Measurements from ENCODE around the gene FBN1. TPM values are rescaled to one million over a fixed set of nuclear protein-coding genes. Genes with fewer than 3 reads are reported as not detected.

FBN1 gene
- total RNA-seq, 4 donors from 2014 or later, result 153 to 266 (median 203) TPM

GRCh38 chr15:48643206-48643605 lies 2.3 kb downstream of the FBN1 start:
- Histone ChIP-seq H3K9me3 (no peaks in the 10 kb centered on the region), H3K4me3 (peak overlapping the region; percentile 67 to 84), H3K27ac (peak overlapping the region; percentile 83 to 98 (median 96)), H3K36me3 (no peaks in the 10 kb centered on the region), H3K4me1 (peaks cover 7 to 73% (median 18%) of the 10 kb centered on the region in 3 donors), H3K27me3 (no peaks in the 10 kb centered on the region)
- WGBS, 2 donors (ENCODE audit: low coverage in 1 of 2), result 0 to 8% methylated on average over 3 of the region's 3 CpGs
- no peak for ATAC-seq
- no peak for TF ChIP-seq POLR2AphosphoS5 (IDR thresholded peaks at IDR 0.05)
- no peak for TF ChIP-seq EP300 (IDR thresholded peaks at IDR 0.05)
- no peak for TF ChIP-seq CTCF (IDR thresholded peaks at IDR 0.05)
- TF ChIP-seq POLR2A (IDR thresholded peaks at IDR 0.05), result no peak

GRCh38 chr15:48642795-48643194 lies 2.7 kb downstream of the FBN1 start:
- Histone ChIP-seq H3K4me3 (peak overlapping the region; percentile 67 to 84), H3K36me3 (no peaks in the 10 kb centered on the region), H3K27me3 (no peaks in the 10 kb centered on the region), H3K4me1 (peaks cover 7 to 73% (median 18%) of the 10 kb centered on the region in 3 donors), H3K27ac (peak overlapping the region; percentile 83 to 98 (median 96)), H3K9me3 (no peaks in the 10 kb centered on the region)
- WGBS, 2 donors (ENCODE audit: low coverage in 1 of 2), result 11% methylated on average over 1 of the region's 1 CpG; no CpG with 5 or more reads in 1 of the 2 donors
- no peak for ATAC-seq
- no peak for TF ChIP-seq CTCF (IDR thresholded peaks at IDR 0.05)
- TF ChIP-seq POLR2A (IDR thresholded peaks at IDR 0.05), result no peak
- TF ChIP-seq EP300 (IDR thresholded peaks at IDR 0.05), result no peak

- Histone ChIP-seq H3K36me3 (no peaks in the 10 kb centered on the region), H3K27ac (peak overlapping the region; percentile 40 to 97 (median 68)), H3K4me1 (peaks cover 7 to 71% (median 15%) of the 10 kb centered on the region in 3 donors), H3K27me3 (no peaks in the 10 kb centered on the region), H3K4me3 (peak overlapping the region; percentile 13 to 84), H3K9me3 (no peaks in the 10 kb centered on the region)
- TF ChIP-seq EP300 (IDR thresholded peaks at IDR 0.05), result no peak
- no peak for TF ChIP-seq POLR2A (IDR thresholded peaks at IDR 0.05)
- no peak for TF ChIP-seq POLR2AphosphoS5 (IDR thresholded peaks at IDR 0.05)
- peak; percentile 27 to 65 (median 39) for TF ChIP-seq CTCF (IDR thresholded peaks at IDR 0.05)
- 12 to 22% methylated on average over 2 to 3 of the region's 3 CpGs for WGBS, 2 donors (ENCODE audit: low coverage in 1 of 2)
- ATAC-seq, result no peak
Observed at GRCh38 chr15:48641416-48641815, 4.1 kb downstream of the FBN1 start.

GRCh38 chr15:48638963-48639362 lies 6.5 kb downstream of the FBN1 start:
- no peaks in the 10 kb centered on the region for H3K27me3 ChIP-seq
- TF ChIP-seq EP300 (IDR thresholded peaks at IDR 0.05) (no peak), POLR2AphosphoS5 (IDR thresholded peaks at IDR 0.05) (no peak), CTCF (IDR thresholded peaks at IDR 0.05) (no peak), POLR2A (IDR thresholded peaks at IDR 0.05) (no peak)
- peaks cover 12 to 90% (median 21%) of the 10 kb centered on the region in 3 donors for H3K4me1 ChIP-seq
- ATAC-seq, result no peak
- H3K27ac ChIP-seq, result peak overlapping the region in 1 of 4 donors; percentile 32
- H3K4me3 ChIP-seq, result no peak overlapping the region
- no peaks in the 10 kb centered on the region for H3K9me3 ChIP-seq
- no peaks in the 10 kb centered on the region for H3K36me3 ChIP-seq
- 50 to 64% methylated on average over 2 of the region's 2 CpGs for WGBS, 2 donors (ENCODE audit: low coverage in 1 of 2)

GRCh38 chr15:48637639-48638038 lies 7.9 kb downstream of the FBN1 start:
- no peak overlapping the region for H3K27ac ChIP-seq
- no peaks in the 10 kb centered on the region for H3K27me3 ChIP-seq
- peaks cover 12 to 98% (median 21%) of the 10 kb centered on the region in 3 donors for H3K4me1 ChIP-seq
- TF ChIP-seq EP300 (IDR thresholded peaks at IDR 0.05) (no peak), CTCF (IDR thresholded peaks at IDR 0.05) (no peak), POLR2AphosphoS5 (IDR thresholded peaks at IDR 0.05) (no peak), POLR2A (IDR thresholded peaks at IDR 0.05) (no peak)
- H3K4me3 ChIP-seq, result no peak overlapping the region
- no peaks in the 10 kb centered on the region for H3K36me3 ChIP-seq
- WGBS, 2 donors (ENCODE audit: low coverage in 1 of 2), result 86 to 100% methylated on average over 2 of the region's 2 CpGs
- ATAC-seq, result no peak
- H3K9me3 ChIP-seq, result no peaks in the 10 kb centered on the region
